Muscle layer of duodenum (tissue), 2 donors: ENCODE results near the gene LDLRAD4.
A peak's percentile ranks its signal among the peaks of the same experiment; 100 is the strongest.

ENCODE experiments used
- H3K27ac ChIP-seq: one replicate; pipeline ENCODE4 v1.7.0; 2013; ENCODE audit warnings: mild to moderate bottlenecking, low read length
- H3K27me3 ChIP-seq: one replicate; pipeline ENCODE4 v1.7.0; 2013; ENCODE audit warnings: low read depth, mild to moderate bottlenecking, control low read depth, low read length
- H3K36me3 ChIP-seq, 2 donors: one replicate each; pipeline ENCODE4 v1.7.0; 2013; ENCODE audit warnings: low read length in 2 of 2, control low read depth in 1 of 2, mild to moderate bottlenecking in 1 of 2; ENCODE audit not compliant: insufficient read depth in 2 of 2, control insufficient read depth in 1 of 2
- H3K4me1 ChIP-seq, 2 donors: one replicate each; pipeline ENCODE4 v1.7.0; 2013; ENCODE audit warnings: low read length in 2 of 2, mild to moderate bottlenecking in 2 of 2, control low read depth in 1 of 2, moderate library complexity in 1 of 2; ENCODE audit not compliant: insufficient read depth in 2 of 2, control insufficient read depth in 1 of 2
- H3K4me3 ChIP-seq, 2 donors: one replicate each; pipeline ENCODE4 v1.7.0; 2013; ENCODE audit warnings: low read length in 2 of 2, low read depth in 1 of 2, mild to moderate bottlenecking in 1 of 2
- H3K9me3 ChIP-seq, 2 donors: one replicate each; pipeline ENCODE4 v1.7.0; 2013; ENCODE audit warnings: low read length in 2 of 2, control low read depth in 1 of 2, mild to moderate bottlenecking in 1 of 2; ENCODE audit not compliant: control insufficient read depth in 1 of 2
- donor health status: healthy.

The LDLRAD4 gene

DNA sequence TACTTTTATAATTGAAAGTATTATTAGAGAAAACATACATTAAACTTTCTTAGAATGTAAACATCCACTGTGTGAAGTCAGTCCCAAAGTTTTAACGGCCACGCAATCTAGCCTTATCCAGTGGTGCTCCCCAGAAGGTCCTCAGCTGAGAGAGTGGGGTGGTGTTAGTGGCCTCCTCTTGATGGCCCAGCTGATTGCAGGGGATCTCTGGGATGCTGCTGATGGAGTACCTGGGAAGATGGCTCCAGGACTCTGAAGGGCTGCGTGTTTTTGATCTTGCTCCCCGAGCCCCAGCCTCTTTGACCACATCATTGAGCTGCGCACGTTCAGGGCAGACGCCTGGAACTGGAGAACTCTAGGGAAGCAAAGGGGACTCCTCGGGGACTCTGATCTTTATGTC, 326.4 kb downstream of the LDLRAD4 start:
- Histone ChIP-seq H3K36me3 (no peaks in the 10 kb centered on the region), H3K4me1 (peaks cover 17 to 57% of the 10 kb centered on the region in 2 donors), H3K4me3 (no peak overlapping the region), H3K9me3 (no peaks in the 10 kb centered on the region), H3K27me3 (no peaks in the 10 kb centered on the region), H3K27ac (no peak overlapping the region)

DNA sequence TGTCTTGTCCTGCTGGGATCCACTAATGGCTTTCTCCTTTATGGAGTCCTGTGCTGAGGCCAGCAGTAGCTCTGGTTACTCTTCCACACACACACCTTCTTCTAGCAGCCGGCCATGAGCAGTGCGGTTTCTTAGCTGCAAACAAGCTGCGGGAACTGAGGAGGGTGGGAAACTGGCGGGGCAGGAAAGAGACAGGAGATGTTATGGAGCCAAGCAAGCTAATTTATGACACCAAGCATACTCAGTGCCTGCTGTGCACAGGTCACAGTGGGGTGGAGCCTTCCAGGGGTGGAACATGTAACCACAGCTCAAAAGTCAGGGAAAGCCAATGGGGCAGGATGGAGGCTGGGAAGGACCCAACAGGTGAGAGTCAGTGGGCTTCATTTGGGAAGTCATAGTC, 327.0 kb downstream of the LDLRAD4 start:
- H3K4me1 ChIP-seq = peaks cover 13 to 57% of the 10 kb centered on the region in 2 donors
- H3K27ac ChIP-seq = no peak overlapping the region
- H3K4me3 ChIP-seq = no peak overlapping the region
- H3K9me3 ChIP-seq = no peaks in the 10 kb centered on the region
- H3K36me3 ChIP-seq = no peaks in the 10 kb centered on the region
- H3K27me3 ChIP-seq = no peaks in the 10 kb centered on the region

DNA sequence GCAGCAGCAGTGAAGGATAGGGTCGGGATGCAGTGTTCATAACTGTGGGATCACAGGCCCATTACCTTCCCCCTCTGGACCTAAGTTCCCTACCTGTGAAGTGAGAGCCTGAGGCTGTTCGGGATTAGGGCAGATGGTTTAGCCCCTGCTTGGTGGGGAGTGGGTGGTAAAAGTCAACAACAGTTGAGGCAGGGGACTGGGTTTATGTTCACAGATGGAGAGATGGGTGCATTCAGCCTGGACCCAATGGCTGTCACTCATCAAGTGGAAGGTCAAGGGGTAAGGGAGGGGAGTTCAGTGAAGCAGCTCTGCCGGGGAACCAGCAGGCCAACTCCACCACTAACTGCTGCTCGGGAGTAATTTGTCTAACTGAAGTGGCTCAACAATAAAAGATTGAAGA, 327.4 kb downstream of the LDLRAD4 start:
- Histone ChIP-seq H3K9me3 (no peaks in the 10 kb centered on the region), H3K36me3 (no peaks in the 10 kb centered on the region), H3K27ac (no peak overlapping the region), H3K27me3 (no peaks in the 10 kb centered on the region), H3K4me3 (no peak overlapping the region), H3K4me1 (peaks cover 8 to 52% of the 10 kb centered on the region in 2 donors)

DNA sequence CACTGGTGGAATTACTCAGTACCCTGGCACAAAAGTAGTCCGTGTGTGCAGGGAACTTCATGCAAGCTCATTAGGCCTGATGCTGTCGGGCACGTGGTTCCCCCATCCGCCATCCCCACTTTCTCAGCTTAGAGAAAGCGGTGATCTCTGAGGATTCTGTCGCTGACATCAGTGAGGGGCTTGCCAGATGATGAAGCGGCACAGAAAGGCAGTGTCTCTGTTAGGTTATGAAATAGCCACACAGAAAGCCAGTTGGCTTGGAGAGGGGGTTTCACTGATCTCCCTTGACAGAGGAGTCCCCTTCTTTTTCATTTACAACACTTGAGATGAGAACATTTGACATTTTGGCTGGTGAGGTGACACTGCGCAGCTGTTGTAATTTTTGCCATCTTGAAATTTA, 328.1 kb downstream of the LDLRAD4 start:
- H3K4me1 ChIP-seq = peaks cover 7 to 46% of the 10 kb centered on the region in 2 donors
- H3K4me3 ChIP-seq = no peak overlapping the region
- no peaks in the 10 kb centered on the region for H3K36me3 ChIP-seq
- H3K9me3 ChIP-seq = no peaks in the 10 kb centered on the region
- no peaks in the 10 kb centered on the region for H3K27me3 ChIP-seq
- no peak overlapping the region for H3K27ac ChIP-seq

DNA sequence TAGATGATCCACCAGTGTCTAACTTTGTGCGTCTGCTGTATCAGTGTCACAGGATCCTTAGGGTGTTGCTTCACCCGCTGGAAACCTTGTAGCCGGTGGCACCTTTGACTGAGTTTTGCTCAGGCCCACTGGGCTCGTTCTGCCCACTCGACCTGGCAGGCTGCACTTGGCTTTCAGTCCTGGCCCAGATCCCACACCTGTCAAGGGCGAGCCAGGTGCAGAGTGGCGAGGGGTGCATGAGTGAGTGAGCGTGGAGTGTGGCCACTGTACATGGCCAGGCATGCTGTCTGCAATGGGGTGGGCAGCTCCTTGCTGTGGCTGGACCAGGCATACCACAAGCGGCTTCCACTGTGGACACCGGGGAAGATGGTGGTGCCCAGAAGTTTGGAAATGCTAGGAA, 328.8 kb downstream of the LDLRAD4 start:
- Histone ChIP-seq H3K4me1 (peaks cover 7 to 39% of the 10 kb centered on the region in 2 donors), H3K27me3 (no peaks in the 10 kb centered on the region), H3K4me3 (no peak overlapping the region), H3K27ac (no peak overlapping the region), H3K36me3 (no peaks in the 10 kb centered on the region), H3K9me3 (no peaks in the 10 kb centered on the region)

DNA sequence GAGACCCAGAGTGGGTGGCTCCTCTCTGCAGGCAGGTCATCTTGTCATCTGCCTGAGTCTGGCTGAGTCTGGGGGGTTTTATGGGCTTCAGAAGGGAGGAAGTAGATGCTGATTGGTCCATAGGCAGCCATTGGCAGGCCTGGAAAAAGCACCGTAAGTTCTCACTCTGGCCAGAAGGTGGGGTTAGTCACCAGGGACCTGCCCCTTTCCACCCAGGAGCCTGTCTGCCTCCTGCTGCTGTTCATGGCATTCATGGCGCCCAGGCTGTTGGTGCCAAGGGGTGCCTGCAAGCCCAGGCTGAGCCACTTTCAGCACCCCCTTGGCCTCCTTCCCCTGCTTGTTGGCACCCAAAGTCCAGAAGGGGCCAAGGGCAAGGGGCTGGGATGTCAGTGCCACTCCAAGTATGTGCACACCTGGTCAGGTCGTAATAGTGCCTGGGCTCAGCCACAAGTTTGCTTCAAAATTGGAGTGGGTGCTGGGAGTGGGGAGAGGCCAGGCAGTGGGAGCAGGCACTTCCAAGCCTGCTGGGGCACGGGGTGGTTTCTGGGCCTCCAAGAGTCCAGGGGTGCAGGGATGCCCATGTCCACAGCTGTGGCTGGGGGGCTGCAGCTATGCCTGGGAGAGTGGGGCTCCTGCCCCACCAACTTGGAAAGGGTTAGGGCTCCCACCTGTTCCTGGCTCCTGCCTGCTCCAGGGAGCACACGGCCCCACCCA, 329.7 kb downstream of the LDLRAD4 start:
- Histone ChIP-seq H3K4me1 (peaks cover 7 to 30% of the 10 kb centered on the region in 2 donors), H3K27ac (no peak overlapping the region), H3K9me3 (no peaks in the 10 kb centered on the region), H3K4me3 (no peak overlapping the region), H3K27me3 (no peaks in the 10 kb centered on the region), H3K36me3 (no peaks in the 10 kb centered on the region)

DNA sequence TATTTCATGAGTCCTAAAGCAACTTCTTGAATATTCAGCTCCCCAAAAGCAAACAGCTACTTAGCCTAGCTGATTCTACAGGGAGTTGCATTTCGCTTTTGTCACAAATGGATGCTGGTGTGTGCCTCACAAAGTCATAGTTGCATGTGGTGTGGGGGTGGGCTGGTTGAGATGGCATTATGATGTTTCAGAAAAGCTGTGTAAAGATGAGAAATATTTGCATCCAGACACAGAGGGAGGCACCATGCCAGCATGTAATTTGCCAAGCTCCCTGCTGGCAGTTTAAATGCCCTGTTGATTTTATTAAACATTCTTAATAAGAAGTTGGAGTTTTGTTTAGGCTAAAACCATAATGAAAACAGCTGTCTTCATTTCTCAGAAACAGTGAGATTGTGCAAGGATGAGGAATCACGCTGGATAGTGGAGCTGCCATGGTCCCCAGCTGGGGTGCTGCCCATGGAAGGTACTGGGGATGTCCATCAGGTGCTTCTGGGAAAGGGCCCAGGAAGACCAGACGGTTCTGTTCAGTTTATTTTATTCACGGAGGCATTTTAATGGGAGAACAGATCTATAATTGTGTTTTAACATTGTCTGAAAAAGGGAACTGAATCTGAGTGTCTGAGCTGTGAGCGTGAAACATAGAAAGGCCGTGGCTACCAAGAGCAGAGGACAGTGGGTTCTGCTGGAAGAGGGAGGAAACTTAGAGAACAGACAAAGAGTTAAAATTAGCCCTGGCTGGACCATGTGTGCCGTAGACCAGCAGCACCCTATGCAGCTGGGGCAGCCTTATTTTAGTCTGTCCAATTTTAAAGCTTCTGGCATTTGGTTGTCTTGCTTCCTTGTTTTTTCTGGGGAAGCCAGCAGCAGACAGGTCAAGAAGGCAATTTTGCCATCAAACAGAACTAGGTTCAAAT, 330.7 kb downstream of the LDLRAD4 start:
- Histone ChIP-seq H3K4me1 (peaks cover 7 to 26% of the 10 kb centered on the region in 2 donors), H3K36me3 (no peaks in the 10 kb centered on the region), H3K27ac (peak overlapping the region; percentile 54), H3K4me3 (no peak overlapping the region), H3K27me3 (no peaks in the 10 kb centered on the region), H3K9me3 (no peaks in the 10 kb centered on the region)

DNA sequence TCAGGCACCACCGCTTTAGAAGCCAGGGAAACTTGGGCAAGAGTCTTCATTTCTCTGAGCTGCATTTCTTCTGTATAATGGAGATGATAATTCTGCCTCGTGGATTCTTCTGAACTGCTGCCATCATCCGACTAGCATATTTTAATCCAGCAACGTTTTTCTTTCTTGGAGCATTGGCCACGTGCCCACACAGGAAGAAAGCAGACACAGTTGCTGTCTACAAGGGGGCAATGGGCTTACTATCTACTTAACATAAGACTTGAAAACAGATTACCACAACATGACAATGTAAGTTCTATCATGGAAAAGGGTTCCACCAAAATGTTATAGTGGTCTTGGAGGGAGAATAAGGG, 331.3 kb downstream of the LDLRAD4 start:
- peaks cover 7 to 26% of the 10 kb centered on the region in 2 donors for H3K4me1 ChIP-seq
- H3K4me3 ChIP-seq = no peak overlapping the region
- H3K9me3 ChIP-seq = no peaks in the 10 kb centered on the region
- no peaks in the 10 kb centered on the region for H3K36me3 ChIP-seq
- no peaks in the 10 kb centered on the region for H3K27me3 ChIP-seq
- peak overlapping the region; percentile 54 for H3K27ac ChIP-seq

DNA sequence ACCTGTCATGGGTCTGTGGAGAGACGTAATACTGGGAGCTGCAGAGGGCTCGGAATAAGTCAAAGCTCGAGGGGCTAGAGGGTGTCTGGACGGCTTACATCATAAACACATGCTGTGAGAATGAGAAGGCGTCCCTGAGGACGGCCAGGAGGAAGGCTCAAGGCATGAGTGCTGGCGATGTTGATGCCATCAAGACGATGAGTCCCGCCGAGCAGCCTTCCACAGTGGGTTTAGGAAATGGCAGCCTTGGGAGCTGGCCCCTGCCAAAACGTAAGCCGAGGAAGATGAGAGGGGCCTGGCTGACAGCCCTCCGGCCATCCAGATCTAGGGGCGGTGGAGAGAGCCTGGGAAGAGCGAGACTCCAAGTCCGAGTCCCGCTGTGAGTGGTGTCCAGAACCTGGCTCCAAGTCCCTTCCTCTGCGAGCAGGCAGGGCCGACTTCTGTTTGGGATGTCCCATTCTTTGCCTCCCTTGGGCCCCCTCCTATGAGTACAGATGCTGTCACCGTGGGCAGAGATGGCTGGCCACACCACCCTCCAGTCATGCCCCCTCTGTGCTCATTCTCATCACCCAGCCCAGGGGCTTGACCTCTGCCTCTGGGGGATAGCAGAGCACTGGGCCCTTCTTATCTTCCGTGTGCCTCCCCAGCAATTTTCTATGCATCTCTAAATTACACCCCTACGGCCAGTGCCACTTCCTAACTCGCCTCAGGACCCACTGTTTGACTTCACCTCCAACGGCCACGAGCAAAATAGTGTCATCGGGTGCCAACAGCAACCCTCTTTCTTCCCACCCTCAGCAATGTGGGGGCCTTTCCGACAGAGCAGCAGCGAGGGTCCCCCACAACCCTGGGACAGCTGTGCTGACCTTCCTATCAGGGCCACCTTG, 332.1 kb downstream of the LDLRAD4 start:
- H3K36me3 ChIP-seq = no peaks in the 10 kb centered on the region
- no peaks in the 10 kb centered on the region for H3K9me3 ChIP-seq
- no peak overlapping the region for H3K27ac ChIP-seq
- H3K4me1 ChIP-seq = peaks cover 7 to 26% of the 10 kb centered on the region in 2 donors
- no peaks in the 10 kb centered on the region for H3K27me3 ChIP-seq
- no peak overlapping the region for H3K4me3 ChIP-seq

DNA sequence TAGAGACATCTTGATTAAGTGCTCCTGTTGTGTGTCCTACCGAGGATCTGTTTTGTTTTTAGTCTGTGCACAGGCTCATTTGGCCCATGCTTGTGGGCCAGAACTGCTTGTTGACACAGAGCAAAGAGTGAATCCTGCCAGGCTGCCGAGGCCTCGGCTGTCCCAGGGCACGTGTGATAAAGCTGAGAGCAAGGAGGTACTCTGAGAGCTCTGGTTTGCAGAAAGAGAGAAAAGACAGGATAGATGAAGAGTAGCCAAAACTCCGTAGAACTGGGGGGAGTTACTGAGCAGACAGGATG, 332.7 kb downstream of the LDLRAD4 start:
- Histone ChIP-seq H3K9me3 (no peaks in the 10 kb centered on the region), H3K4me3 (no peak overlapping the region), H3K36me3 (no peaks in the 10 kb centered on the region), H3K27ac (no peak overlapping the region), H3K27me3 (no peaks in the 10 kb centered on the region), H3K4me1 (peaks cover 7 to 26% of the 10 kb centered on the region in 2 donors)
